HepG2 (cell line): Measurements from ENCODE around the gene SKIC2. TPM values are rescaled to one million over a fixed set of nuclear protein-coding genes. Genes with fewer than 3 reads are reported as not detected.

Experiments used
- GLI4 ChIP-seq: sonication (generic); formaldehyde crosslinking; IDR thresholded peaks from 2 replicates; pipeline ENCODE4 v1.5.1; 2020; ENCODE audit warnings: missing genetic modification reagents, mild to moderate bottlenecking, moderate library complexity, borderline replicate concordance
- HMG20A ChIP-seq: IDR thresholded peaks from 2 replicates; pipeline ENCODE4 v1.6.1; 2016; ENCODE audit warnings: borderline replicate concordance
- HOXA9 ChIP-seq: sonication (generic); formaldehyde crosslinking; IDR thresholded peaks from 2 replicates; pipeline ENCODE4 v1.8.1; 2022; ENCODE audit warnings: missing genetic modification reagents, mild to moderate bottlenecking, moderate library complexity, borderline replicate concordance
- MATR3 ChIP-seq: sonication (generic); formaldehyde crosslinking; IDR thresholded peaks from 2 replicates; pipeline ENCODE4 v1.4.0; 2020; ENCODE audit warnings: missing genetic modification reagents
- RNF219 ChIP-seq: sonication (generic); formaldehyde crosslinking; IDR thresholded peaks from 2 replicates; pipeline ENCODE4 v1.5.0; 2020; ENCODE audit warnings: mild to moderate bottlenecking, missing genetic modification reagents
- SOX5 ChIP-seq: IDR thresholded peaks from 2 replicates; pipeline ENCODE4 v1.6.1; 2016; ENCODE audit warnings: borderline replicate concordance
- ZNF407 ChIP-seq: sonication (generic); formaldehyde crosslinking; IDR thresholded peaks from one replicate; pipeline ENCODE4 v1.5.1; 2020; ENCODE audit warnings: mild to moderate bottlenecking, missing genetic modification reagents; ENCODE audit errors: not compliant biosample characterization
- ZNF737 ChIP-seq: sonication (generic); formaldehyde crosslinking; IDR thresholded peaks from 2 replicates; pipeline ENCODE4 v1.5.0; 2020; ENCODE audit warnings: missing genetic modification reagents, mild to moderate bottlenecking, borderline replicate concordance
- polyA plus RNA-seq, 8 experiments: library from polyadenylated mRNA; depleted of rRNA in 3 of 8; stranded (reverse) in 7 of 8; unstranded in 1 of 8; fragments of >200 nt; fragmentation: Illumina TruSeq in 4 of 8; extraction: Trizol in 4 of 8; gene quantifications; 2 replicates each; pipeline versions ENCODE4 v1.2.1 to v1.2.3, GENCODE V29; 2011 to 2016; ENCODE audit warnings: low read depth in 4 of 8, missing spikeins in 1 of 8, mixed read lengths in 1 of 8; ENCODE audit not compliant: insufficient read depth in 1 of 8
- total RNA-seq, 5 experiments: library from RNA; depleted of rRNA; stranded (reverse); fragments of >200 nt; fragmentation: Illumina TruSeq; extraction: Trizol; gene quantifications; 2 replicates each; pipeline ENCODE4 v1.2.3, GENCODE V29; 2016; ENCODE audit warnings: low read depth in 1 of 5
- TF ChIP-seq, protein P1 (sequence below): sonication (generic); formaldehyde crosslinking; IDR thresholded peaks from 2 replicates; pipeline ENCODE4 v1.4.0; 2020; ENCODE audit warnings: mild to moderate bottlenecking, missing genetic modification reagents
- TF ChIP-seq, protein P2 (sequence below): sonication (generic); formaldehyde crosslinking; conservative IDR thresholded peaks from 2 replicates; pipeline ENCODE4 v1.8.0; 2022; ENCODE audit warnings: missing genetic modification reagents
- TF ChIP-seq, protein P3 (sequence below): sonication (generic); formaldehyde crosslinking; IDR thresholded peaks from 2 replicates; pipeline ENCODE4 v1.8.1; 2023; ENCODE audit warnings: missing genetic modification reagents, inconsistent platforms, borderline replicate concordance
- TF ChIP-seq, protein P4 (sequence below): IDR thresholded peaks from 2 replicates; pipeline ENCODE4 v1.6.1; 2016; ENCODE audit warnings: missing biosample characterization, missing genetic modification reagents, low read depth

Gene SKIC2
- total and polyA plus RNA-seq, 2 of the 13 experiments (the other 11 are each of a cell fraction or from before 2014, with no cell fraction given), result 67.1 to 68.4 TPM

DNA sequence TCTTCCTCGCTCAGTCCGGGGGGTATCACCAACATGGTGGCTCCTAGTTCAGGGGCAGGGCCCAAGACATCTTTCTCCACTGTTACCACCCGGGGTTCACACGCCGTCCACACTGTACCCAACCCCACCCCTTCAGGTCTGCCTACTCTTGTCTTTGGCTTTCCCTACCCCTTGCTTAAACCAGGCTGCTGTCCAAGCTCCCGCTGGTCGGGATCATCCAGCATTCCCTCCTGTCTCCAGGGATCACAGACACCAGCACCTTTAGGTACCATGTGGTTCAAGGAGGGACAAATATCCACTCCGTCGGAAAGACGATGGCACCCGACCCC, 599 bp upstream of the SKIC2 start (continued):
- TF ChIP-seq RNF219 (CRISPR knock-in tag) (no peak), MATR3 (no peak), GLI4 (CRISPR knock-in tag) (peak; percentile 15; the same call in 1 of the 2 replicates), ZNF407 (CRISPR knock-in tag) (peak; percentile 7), HOXA9 (CRISPR knock-in tag) (no peak), ZNF737 (CRISPR knock-in tag) (0 out of 2 replicates have a peak, but pooled peaks have one; percentile 71), HMG20A (CRISPR knock-in tag) (no peak), SOX5 (no peak)
- TF ChIP-seq, protein P1, sequence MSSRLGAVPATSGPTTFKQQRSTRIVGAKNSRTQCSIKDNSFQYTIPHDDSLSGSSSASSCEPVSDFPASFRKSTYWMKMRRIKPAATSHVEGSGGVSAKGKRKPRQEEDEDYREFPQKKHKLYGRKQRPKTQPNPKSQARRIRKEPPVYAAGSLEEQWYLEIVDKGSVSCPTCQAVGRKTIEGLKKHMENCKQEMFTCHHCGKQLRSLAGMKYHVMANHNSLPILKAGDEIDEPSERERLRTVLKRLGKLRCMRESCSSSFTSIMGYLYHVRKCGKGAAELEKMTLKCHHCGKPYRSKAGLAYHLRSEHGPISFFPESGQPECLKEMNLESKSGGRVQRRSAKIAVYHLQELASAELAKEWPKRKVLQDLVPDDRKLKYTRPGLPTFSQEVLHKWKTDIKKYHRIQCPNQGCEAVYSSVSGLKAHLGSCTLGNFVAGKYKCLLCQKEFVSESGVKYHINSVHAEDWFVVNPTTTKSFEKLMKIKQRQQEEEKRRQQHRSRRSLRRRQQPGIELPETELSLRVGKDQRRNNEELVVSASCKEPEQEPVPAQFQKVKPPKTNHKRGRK (CRISPR knock-in tag), result peak; percentile 53; the same call in 1 of the 2 replicates
- TF ChIP-seq, protein P2, sequence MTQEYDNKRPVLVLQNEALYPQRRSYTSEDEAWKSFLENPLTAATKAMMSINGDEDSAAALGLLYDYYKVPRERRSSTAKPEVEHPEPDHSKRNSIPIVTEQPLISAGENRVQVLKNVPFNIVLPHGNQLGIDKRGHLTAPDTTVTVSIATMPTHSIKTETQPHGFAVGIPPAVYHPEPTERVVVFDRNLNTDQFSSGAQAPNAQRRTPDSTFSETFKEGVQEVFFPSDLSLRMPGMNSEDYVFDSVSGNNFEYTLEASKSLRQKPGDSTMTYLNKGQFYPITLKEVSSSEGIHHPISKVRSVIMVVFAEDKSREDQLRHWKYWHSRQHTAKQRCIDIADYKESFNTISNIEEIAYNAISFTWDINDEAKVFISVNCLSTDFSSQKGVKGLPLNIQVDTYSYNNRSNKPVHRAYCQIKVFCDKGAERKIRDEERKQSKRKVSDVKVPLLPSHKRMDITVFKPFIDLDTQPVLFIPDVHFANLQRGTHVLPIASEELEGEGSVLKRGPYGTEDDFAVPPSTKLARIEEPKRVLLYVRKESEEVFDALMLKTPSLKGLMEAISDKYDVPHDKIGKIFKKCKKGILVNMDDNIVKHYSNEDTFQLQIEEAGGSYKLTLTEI, result no peak
- TF ChIP-seq, protein P3, sequence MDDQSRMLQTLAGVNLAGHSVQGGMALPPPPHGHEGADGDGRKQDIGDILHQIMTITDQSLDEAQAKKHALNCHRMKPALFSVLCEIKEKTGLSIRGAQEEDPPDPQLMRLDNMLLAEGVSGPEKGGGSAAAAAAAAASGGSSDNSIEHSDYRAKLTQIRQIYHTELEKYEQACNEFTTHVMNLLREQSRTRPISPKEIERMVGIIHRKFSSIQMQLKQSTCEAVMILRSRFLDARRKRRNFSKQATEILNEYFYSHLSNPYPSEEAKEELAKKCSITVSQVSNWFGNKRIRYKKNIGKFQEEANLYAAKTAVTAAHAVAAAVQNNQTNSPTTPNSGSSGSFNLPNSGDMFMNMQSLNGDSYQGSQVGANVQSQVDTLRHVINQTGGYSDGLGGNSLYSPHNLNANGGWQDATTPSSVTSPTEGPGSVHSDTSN (CRISPR knock-in tag), result no peak
- TF ChIP-seq, protein P4, sequence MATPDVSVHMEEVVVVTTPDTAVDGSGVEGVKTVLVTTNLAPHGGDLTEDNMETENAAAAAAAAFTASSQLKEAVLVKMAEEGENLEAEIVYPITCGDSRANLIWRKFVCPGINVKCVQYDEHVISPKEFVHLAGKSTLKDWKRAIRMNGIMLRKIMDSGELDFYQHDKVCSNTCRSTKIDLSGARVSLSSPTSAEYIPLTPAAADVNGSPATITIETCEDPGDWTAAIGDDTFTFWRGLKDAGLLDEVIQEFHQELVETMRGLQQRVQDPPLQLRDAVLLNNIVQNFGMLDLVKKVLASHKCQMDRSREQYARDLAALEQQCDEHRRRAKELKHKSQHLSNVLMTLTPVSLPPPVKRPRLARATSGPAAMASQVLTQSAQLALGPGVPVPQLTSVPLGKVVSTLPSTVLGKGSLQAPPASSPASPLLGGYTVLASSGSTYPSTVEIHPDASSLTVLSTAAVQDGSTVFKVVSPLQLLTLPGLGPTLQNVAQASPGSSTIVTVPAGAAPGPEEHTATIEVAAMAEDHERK (CRISPR knock-in tag), result no peak
